RWPE2 (cell line): ENCODE measurements around the gene USP3.
"Not testable (repeated sequence)": the region's sequence is repeated elsewhere in the genome, so short reads cannot be mapped to it uniquely, and the experiment has no call there.

ENCODE experiments used
- ATAC-seq: fragments of 200-7000 bp; cut with Tn5 transposase; 3 replicates; pipeline ENCODE4 v1.9.1; 2021; ENCODE audit warnings: low read depth
- DNase-seq: peaks from one replicate; pipeline ENCODE4 v3.0.0-alpha.2; 2020; ENCODE audit warnings: low spot score
- H3K27ac ChIP-seq: fragments of 450-650 bp; 2 replicates; pipeline ENCODE4 v1.5.1; 2017; ENCODE audit warnings: mild to moderate bottlenecking; ENCODE audit not compliant: poor library complexity, severe bottlenecking
- H3K27me3 ChIP-seq: fragments of 250-450 bp; sonication (Bioruptor Pico); 2 replicates; pipeline ENCODE4 v1.5.1; 2021; ENCODE audit warnings: mild to moderate bottlenecking, moderate library complexity; ENCODE audit not compliant: insufficient read depth, poor library complexity, severe bottlenecking
- H3K36me3 ChIP-seq: fragments of 250-450 bp; sonication (Bioruptor Pico); 2 replicates; pipeline ENCODE4 v1.5.1; 2020; ENCODE audit warnings: low read depth, mild to moderate bottlenecking, moderate library complexity
- H3K4me1 ChIP-seq: fragments of 250-450 bp; sonication (Bioruptor Pico); 2 replicates; pipeline ENCODE4 v1.5.1; 2021; ENCODE audit warnings: mild to moderate bottlenecking, moderate library complexity; ENCODE audit not compliant: insufficient read depth, poor library complexity, severe bottlenecking
- H3K4me3 ChIP-seq: fragments of 250-450 bp; sonication (Bioruptor Pico); 2 replicates; pipeline ENCODE4 v1.5.1; 2021; ENCODE audit warnings: mild to moderate bottlenecking, moderate library complexity; ENCODE audit not compliant: severe bottlenecking
- H3K9me3 ChIP-seq: fragments of 250-450 bp; sonication (Bioruptor Pico); 2 replicates; pipeline ENCODE4 v1.5.1; 2021; ENCODE audit warnings: mild to moderate bottlenecking, moderate library complexity; ENCODE audit not compliant: severe bottlenecking
- TF ChIP-seq, protein P1 (sequence below): fragments of 450-650 bp; IDR thresholded peaks from one replicate; pipeline ENCODE4 v1.5.1; 2017; ENCODE audit warnings: mild to moderate bottlenecking, moderate library complexity; ENCODE audit not compliant: poor library complexity, severe bottlenecking

The USP3 gene

GRCh38 chr15:63531586-63531985 is 27.2 kb downstream of the USP3 start:
- Histone ChIP-seq H3K36me3 (peaks cover 12% of the 10 kb centered on the region), H3K27ac (no peak overlapping the region), H3K27me3 (no peaks in the 10 kb centered on the region), H3K9me3 (no peaks in the 10 kb centered on the region), H3K4me1 (peaks cover 10% of the 10 kb centered on the region), H3K4me3 (no peak overlapping the region)
- ATAC-seq (peak; percentile 53; the same call in 1 of the 3 replicates), DNase-seq (no peak)
- TF ChIP-seq, protein P1, sequence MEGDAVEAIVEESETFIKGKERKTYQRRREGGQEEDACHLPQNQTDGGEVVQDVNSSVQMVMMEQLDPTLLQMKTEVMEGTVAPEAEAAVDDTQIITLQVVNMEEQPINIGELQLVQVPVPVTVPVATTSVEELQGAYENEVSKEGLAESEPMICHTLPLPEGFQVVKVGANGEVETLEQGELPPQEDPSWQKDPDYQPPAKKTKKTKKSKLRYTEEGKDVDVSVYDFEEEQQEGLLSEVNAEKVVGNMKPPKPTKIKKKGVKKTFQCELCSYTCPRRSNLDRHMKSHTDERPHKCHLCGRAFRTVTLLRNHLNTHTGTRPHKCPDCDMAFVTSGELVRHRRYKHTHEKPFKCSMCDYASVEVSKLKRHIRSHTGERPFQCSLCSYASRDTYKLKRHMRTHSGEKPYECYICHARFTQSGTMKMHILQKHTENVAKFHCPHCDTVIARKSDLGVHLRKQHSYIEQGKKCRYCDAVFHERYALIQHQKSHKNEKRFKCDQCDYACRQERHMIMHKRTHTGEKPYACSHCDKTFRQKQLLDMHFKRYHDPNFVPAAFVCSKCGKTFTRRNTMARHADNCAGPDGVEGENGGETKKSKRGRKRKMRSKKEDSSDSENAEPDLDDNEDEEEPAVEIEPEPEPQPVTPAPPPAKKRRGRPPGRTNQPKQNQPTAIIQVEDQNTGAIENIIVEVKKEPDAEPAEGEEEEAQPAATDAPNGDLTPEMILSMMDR: peak; percentile 28

DNA sequence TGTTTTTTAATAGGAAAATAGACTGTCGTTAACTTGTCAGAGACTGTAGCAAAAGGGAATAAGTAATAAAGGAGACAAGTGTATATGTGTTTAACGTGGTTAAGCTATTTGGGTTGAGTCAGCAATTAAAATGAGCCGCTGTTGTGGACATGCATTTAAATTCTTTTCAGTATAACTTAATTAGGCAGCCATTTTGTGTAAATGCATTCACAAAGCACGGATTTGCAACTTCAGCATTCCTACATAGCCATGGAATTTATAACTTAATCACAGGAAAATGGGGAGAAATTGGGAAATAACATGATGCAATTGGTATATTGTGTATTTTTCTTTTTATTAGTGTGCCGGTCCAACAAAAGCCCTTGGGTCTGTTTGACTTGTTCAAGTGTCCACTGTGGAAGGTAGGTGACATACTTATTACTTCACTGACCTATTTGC is 27.9 kb downstream of the USP3 start:
- H3K9me3 ChIP-seq: no peaks in the 10 kb centered on the region
- H3K4me1 ChIP-seq: peaks cover 10% of the 10 kb centered on the region
- peaks cover 18% of the 10 kb centered on the region for H3K36me3 ChIP-seq
- no peak for DNase-seq
- H3K27me3 ChIP-seq: no peaks in the 10 kb centered on the region
- H3K27ac ChIP-seq: no peak overlapping the region
- TF ChIP-seq, protein P1: no peak
- no peak overlapping the region for H3K4me3 ChIP-seq
- ATAC-seq: no peak; the same call in 2 of the 3 replicates

GRCh38 chr15:63534888-63535287 is 30.5 kb downstream of the USP3 start:
- H3K4me3 ChIP-seq, DNase-seq, H3K27ac ChIP-seq, H3K9me3 ChIP-seq, ATAC-seq, H3K27me3 ChIP-seq: not testable (repeated sequence)
- Histone ChIP-seq H3K4me1 (peaks cover 10% of the 10 kb centered on the region), H3K36me3 (peaks cover 34% of the 10 kb centered on the region)

GRCh38 chr15:63535689-63536088 is 31.3 kb downstream of the USP3 start:
- Histone ChIP-seq H3K9me3 (no peaks in the 10 kb centered on the region), H3K4me3 (no peak overlapping the region), H3K36me3 (peaks cover 34% of the 10 kb centered on the region), H3K27ac (no peak overlapping the region), H3K4me1 (peaks cover 10% of the 10 kb centered on the region), H3K27me3 (no peaks in the 10 kb centered on the region)
- no peak for DNase-seq
- TF ChIP-seq, protein P1: no peak
- ATAC-seq: no peak

- Histone ChIP-seq H3K27me3 (no peaks in the 10 kb centered on the region), H3K27ac (no peak overlapping the region), H3K4me3 (no peak overlapping the region), H3K36me3 (peaks cover 35% of the 10 kb centered on the region), H3K4me1 (no peaks in the 10 kb centered on the region), H3K9me3 (no peaks in the 10 kb centered on the region)
- TF ChIP-seq, protein P1: no peak
- ATAC-seq (no peak), DNase-seq (no peak)
Observed at GRCh38 chr15:63538876-63539275, 34.5 kb downstream of the USP3 start.
